Pulmonary artery endothelial cell (primary cell): ENCODE measurements around the gene SNED1. TPM values are rescaled to one million over a fixed set of nuclear protein-coding genes. Genes with fewer than 3 reads are reported as not detected.

Source experiments
- DNase-seq: peaks from one replicate; pipeline ENCODE4 v3.0.0-alpha.2; 2011; ENCODE audit warnings: low read depth, low spot score
- total RNA-seq: library from RNA; depleted of rRNA; stranded (reverse); fragments of >200 nt; gene quantifications from 2 replicates; pipeline ENCODE4 v1.2.3, GENCODE V29; 2014

The SNED1 gene
- total RNA-seq, 1 donor from 2014 or later = 16.6 TPM

DNA sequence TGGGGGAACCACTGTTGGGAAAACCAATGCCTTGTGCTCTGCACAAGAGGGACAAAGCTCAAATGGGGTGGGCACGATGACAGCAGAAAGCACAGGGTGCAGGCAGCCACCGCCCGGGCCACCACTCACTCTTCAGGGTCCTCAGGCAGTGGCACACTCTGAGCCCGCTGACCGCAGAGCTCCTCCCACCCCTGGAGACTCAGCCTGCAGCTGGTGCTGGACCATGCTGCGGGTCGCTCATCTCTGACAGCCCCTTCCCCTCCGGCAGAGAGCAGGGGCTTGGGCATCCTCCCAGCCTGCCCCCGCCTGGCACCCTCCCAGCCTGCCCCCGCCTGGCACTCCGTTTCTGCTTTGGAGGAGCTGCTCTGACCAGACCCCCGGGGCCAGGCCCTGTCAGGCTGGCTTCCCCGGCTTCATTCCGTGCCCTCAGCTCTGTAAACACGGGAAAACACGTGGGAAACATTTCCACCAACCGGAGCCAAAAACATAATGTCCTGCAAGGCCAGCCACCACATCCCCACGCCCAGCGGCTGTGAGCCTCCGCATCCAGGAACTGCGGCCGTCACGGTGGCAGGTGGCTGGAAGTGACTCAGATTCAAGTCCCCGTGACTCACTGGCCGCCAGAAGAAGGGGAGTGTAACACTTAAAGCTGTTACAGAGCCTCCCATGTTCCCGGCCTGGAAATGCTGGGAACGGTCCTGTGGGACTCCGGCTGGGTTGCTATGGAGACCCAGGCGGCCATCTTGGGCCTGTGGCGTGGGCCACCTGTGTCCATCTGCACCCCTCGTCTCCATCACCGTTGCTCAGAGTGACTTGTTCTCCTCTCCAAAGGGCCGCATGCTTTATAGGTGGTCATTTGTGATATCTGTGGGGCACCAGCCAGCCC is 6.8 kb upstream of the SNED1 start:
- DNase-seq = peak; percentile 96

DNA sequence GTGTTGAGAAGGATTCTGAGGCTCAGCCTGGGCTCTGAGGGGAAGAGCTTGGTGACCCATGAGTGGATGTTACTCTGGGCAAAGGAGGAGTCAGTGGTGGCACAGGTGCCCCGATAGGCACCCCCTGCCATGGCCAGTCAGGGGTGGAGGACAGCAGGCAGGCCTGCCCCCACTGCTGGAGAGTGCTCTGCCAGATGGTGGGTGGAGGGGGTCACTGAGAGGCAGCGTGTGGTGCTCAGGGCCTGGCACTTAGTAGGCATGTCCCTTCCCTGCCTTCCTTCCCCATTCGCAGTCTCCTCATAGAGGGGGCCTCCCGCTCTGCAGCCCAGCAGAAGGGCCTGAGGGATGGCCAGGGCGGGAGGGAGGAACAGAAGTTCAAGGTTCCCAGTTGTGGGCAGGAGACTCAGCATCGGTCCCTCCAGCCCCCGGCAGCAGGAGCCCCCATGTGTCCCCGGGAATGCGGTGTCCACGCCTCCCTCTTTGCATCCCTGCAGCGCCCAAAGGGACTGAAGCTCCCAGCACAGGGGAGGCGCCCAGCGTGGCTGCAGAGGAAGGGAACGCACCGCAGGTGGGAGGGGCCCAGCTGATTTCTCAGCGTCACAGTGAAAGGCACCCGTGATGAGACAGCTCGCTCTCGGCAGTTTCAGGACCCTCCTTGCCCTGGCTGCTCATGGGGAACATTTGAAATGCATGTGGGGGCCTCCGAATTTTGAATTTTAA is 5.7 kb upstream of the SNED1 start:
- no peak for DNase-seq

DNA sequence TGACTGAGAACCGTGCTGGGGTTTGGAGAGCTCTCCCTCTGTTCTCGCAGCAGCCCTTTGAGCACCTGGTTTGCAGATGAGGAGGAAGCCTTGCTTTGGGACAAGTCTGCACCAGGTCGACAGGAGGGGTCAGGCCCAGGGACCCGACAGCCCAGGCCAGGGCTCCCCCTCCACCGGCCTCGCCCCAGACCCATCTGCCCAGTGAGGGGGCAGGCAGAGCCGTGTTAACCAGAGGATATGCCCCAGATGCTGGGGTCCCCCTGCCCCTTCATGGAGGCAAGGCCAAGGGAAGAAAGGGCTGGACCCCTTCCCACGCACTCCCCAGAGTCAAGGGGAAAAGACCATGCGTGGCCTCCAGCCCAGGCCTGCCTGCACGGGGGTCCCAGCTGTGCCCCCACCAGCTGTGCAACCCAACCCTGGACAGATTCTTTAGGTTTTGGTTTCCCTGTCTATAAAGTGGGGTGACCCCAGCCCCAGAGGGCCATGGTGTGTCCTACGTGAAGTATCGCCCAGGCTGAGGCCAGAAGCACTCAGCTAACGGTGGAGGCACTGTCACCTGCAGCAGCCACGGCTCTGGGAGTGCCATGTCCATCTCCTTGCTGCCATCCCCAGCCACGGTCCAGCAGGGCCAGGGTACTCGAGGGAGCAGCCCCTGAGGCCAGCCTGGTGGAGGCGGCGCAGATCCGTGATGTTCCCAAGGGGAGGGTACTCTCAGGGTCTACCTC is 4.8 kb upstream of the SNED1 start:
- DNase-seq = no peak

DNA sequence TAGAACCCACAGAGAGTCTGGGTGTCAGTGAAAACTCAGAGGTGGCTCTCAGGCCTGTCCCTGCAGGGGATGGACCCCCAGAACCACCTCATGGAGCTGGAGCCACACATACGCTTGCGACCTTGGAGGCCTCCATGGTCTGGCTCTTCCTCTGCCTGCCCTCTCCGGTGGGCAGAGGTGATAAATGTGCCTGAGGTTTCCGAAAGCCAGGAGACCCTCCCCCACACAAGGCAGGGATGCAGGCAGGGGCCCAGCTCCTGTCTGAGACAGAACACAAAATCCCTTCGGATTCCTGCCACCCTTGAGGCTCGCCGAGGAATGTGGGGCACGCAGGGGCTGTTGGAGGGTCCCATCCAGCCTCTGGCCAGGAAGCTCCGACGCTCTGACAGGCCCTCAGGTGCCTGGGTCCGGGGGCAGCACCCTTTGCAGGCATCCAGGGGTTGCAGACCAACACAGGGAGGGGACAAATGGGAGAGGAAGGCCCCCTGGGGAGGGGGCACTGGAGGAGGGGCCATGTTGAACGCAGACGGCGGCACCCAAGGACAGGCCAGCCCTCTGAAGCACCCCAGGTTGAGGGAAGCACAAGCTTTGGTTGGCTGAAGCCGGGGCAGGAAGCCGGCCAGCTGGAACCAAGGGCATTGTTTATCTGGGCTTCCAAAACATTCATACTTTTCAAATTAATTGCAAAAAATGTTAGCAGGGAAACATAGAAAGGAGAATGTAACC is 4.1 kb upstream of the SNED1 start:
- no peak for DNase-seq

DNA sequence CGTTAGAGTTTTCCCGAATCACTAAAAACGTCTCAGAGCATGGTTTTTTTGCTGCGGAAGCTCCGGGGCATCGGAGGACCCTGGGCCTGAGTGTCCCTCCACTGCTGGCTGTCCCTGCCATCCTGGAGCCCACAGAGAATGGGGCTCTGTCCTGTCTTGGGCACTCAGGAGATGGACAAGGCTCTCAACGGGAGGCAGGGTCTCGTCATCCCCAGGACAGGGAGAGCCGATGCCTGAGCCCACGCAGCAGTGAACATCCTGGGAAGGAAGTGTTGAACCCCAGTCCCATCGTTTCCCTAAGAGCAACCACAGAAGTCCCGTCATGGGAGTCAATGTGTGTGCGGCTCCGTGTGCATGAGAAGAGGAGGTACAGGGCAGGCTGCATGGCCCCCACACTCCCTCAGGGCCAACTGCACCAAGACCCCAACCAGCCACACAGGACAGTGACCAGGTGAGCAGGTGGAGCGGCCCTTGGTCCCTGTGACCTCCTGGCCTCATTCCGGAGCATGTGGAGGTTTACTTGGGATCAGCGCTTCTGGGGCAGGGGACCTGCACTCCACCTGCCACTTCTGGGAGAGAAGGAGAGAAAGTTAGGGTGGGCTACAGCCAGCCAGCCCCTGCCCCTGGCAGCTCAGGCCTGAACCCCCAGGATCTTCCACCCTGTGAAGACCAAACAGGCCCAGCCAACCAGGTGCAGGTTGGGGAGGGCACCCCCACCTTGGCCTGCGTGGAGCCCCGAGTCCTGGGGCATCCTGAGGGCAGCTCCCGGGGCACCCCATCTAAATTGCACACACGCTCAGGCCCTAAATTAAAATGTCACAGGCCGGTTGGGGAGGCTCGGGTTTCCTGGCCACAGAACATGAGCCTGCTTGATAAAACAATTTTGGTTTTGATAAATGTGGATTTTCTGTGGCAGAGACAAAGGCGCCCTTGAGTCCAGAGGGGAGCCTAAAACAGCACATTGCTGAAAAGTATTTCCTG is 3.1 kb upstream of the SNED1 start:
- no peak for DNase-seq

DNA sequence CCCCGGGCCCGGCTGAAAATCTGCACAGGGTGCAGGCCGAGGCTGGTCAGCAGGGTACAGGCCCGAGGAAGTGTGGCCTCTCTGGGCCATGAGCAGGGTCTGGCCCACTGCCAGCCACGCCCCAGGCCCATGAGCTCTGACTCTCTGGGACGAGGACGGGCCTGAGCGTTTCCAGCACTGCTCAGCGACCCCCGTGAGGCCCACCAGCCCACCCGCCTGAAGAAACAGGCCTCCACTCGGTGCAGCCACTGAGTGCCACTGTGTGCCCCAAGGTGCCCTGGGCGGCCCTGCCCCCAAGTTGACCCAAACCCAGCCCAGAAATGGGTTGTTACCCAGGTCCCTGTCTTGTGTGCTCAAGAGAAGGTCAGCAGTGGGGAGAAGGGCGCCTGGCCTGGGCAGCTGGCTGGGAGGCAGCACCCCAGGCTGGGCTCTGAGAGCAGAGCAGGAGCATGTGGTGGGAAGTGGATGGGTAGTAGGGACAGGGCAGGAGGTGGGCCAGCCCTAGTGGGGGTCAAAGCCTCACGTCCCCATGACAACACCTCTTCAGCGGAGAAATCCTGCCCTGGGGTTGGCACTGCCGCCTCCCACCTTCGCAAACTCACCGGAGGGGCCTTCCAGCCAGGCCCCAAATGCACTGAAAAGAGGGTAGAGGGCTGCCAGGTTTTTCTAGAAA is 2.1 kb upstream of the SNED1 start:
- DNase-seq = no peak

DNA sequence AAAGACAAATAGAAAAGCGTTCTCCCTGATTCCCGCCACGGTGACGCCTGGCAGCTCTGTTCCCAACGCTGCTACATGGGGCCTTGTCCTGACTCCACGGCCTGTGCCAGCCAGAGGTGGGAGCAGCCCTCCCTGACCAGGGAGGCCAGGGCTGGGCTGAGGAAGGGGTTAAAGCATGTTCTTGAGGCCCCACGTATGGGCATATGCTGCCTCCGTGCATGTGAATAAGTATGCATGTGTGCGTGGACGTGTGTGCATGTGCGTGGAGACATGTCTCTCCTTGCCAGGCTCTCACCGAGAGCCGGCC is 1.6 kb upstream of the SNED1 start:
- DNase-seq = no peak

DNA sequence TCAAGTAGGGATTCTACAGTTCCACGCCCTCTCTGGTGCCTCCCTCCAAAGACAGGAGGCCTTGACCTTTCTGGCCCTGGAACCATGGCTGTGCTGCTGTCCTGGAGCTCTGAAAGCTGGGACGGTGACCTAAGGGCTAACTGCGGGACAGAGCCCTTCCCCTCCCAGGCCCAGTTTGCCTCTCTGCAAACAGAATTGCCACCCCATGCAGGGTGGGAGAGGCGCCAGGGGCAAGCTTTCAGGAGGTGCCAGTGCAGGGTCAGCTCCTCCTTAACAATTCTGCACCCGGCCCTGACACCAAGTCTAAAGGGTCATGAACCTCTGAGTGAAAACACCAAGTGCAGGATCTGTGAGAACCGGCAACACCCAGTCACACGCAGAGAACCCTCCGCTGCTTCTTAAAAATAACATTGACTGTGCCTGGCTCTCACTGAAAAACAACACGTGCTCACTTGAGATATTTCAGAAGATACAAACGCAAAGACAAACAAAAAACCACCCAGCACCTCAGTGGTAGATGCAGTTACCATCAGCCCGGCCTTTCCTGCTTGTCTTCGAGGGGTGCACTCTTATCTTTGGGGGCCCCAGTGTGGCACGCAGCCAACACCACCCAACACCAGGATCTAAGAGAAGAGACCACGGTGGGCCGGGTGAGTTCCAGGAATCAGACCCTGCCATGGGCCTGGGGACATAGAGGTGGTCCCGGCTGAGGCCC is 1.1 kb upstream of the SNED1 start:
- DNase-seq = no peak

DNA sequence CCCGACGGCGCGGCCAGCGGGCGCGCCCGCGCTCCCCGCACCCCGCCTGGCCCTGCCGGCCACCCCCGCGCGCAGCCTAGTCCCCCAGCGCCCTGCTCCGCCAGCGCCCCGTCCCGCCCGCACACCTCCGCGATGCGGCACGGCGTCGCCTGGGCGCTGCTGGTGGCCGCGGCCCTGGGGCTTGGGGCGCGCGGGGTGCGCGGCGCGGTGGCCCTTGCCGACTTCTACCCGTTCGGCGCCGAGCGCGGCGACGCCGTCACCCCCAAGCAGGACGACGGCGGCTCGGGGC is 232 bp downstream of the SNED1 start:
- no peak for DNase-seq

DNA sequence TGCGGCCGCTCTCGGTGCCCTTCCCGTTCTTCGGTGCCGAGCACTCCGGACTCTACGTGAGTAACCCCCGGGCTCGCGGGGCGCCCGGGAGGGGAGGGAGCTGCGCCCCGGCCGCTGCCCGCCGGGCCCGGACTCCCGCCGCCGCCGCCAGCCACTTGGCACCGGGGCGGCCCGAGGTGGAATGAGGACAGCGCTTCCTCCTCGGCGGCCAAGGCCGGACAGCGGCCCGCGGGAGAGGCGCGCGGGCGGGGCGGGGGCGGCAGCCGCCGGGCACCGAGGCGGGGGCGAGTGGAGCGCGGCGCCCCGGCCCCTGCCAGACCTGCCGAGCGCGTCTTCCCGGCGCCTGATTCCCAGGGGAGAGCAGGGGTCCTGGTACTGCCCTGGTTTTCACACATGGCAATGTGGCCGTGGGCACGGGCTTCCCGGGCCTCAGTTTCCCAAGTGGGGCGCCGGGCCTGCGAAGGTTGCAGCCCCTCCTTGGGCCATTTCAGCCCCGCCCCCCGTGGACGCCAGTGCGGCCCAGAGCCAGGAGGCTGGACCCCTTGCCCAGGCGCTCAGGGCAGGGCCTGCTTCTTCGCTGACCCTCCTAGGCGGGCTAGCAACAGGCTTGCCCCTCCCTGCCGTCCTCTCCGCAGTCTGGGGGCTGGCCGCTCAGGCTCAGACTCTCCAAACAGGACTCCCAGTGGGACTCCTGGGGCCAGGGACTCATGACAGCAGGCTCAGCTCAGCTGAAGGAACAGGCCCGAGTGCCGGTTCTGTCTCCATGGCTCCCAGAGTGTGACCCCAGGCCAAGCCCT is 775 bp downstream of the SNED1 start:
- DNase-seq = no peak

DNA sequence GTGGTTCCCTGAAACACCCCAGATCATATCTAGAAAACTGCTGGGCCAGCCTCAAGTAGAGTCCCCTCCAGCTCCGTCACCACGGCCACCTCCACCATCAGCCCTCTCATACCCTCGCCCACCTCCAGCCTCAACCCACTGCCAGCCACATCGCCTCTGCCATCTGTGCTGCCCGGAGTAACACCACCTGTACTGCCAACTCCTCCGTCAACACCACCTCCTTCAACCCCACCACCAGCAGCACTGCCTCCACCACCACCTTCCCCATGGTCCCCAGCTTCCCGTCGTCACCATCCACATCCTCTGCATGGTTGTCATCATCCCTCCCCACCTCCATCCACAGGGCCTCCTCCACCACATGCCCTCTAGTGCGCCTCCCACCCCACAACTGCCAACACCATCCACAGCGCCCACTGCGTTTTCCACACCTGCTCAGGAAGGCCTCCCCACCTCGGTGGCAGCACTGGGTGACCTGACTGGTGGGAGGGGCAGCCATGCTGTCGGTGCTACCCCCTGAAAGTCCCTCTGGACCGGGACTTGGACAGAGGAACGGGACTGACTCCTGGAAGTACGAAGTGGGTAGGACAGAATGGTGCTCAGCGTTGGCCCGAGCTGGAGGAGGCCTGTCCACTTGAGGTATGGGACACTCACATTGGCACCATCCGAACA is 1.6 kb downstream of the SNED1 start:
- no peak for DNase-seq

DNA sequence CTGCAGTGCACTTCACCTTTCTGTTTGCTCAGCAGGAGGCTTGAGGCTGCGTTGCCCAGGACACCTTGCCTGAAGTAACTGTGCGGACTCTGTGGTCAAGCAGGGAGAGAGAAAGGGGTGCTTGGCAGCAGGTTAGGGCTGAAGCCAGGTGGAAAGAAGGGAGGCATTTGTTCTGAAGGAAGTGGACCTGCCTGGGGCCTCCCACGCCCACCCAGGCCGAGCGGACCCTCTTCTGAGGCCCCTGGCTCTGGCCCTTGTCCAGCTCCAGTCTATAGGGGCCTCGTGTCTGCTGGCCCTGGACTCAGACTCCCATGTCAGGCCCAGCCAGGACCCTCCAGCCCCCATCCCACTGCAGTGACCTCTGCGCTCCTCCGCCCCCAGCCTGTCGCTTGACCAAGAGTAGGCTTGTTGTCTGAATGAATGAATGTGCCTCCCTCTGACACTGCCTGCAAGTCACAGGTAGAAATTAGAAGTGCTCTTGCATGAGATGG is 2.5 kb downstream of the SNED1 start:
- no peak for DNase-seq

DNA sequence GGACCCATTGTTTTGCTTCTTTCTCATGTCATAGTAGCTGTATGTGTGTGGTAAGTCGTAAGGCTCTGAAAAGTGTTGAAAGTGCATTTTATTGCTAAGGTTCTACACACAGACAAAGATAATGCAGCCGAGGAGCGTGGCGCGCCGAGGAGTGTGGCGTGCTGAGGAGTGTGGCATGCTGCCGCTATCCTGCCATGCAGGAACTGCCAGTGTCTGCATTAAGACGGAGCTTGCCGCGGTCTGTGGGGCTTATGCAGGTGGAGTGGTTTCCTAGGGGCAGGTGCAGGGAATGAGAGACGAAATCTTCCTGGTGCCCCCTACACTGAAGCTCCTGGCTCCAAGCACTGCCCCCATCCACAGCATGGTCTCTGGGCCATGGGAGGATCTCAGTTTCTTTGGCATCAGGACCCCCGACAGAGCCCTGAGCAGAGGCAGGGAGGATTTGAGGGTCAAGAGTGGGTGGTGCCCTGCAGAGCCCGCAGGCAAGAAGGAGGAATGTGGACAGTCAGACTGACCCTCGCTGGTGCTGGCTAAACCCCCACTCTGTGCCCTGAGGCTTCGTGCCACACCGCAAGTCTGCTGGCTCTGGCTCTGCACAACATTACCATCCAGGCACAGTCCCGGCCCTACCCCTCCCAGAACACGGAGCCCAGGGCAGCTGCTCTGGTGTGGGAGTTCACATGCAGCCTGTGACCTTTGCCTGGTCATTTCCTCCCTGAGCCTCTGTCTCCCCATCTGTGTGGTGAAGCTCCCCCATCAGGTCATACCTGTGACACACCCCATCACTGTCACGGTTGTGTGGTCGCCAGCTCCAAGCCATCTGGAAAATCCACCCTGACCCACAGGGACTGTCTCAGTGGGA is 3.2 kb downstream of the SNED1 start:
- DNase-seq = no peak

DNA sequence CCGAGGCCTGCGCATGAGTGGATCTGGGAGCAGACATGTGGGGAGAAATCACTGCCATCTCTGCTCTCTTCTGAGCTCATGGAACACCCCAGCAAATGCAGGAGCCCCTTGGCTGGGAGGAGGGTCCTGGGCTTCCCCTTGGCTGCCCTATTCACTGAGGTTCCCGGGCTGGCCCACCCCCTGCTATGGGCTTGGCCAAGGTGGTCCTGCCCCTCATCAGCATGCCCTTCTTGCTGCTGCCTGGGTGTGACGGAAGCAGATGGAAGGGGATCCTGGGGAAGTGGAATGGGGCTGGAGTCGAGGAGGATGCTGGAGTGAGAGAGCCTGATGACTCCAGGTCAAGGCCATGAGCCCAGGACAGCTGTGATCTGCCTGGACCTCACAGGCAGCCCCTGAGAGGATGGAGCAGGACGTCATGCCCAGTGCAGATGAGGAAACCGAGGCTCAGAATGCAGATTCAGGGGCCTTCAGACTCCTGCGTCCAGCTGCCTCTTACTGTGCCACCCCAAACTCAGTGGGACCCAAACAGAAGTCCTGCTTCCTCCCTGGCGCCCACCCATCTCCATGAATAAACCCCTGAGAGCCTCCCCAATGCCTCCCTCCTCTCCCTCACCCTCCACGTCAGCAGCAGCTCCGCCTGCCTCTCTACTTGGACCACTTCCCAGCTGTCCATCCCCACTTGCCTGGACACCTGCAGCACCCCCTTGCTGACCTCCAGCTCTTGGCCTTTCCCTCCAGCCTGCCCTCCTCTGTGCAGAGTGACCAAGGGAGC is 4.0 kb downstream of the SNED1 start:
- DNase-seq = no peak

DNA sequence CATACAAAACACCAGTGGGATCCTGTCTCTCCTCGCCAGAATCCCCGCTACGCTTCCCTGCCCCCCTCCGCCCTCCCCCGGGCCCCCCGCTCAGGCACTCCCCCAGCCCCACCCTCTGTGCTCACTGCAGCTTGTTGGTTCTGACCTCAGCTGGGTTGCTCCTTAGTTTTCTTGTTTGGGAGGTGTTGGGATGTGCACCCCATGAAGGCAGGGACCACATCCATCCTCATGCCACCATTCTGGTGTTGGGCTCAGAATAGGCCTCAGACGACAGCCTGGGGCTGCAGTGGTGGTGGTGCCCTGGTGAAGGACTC is 4.6 kb downstream of the SNED1 start:
- DNase-seq = no peak

DNA sequence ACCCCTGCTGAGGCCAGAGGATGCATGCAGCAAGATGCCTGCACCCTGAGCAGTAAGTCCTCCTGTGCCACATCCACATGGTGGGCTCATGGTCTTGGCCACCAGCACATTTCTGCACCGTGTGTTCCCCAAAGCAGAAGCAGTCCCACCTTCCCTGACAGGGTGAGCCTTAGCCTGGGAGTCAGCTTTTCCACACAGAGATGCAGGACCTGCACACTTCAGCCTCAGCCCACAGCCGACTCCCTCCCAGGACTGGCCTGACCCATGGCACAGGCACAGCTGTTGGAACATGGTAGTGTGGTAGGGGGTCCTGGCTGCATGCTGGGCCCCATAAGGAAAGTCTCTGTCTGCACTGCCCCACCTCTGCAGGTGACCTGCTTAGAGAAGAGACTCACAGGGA is 5.0 kb downstream of the SNED1 start:
- DNase-seq = no peak
